HG03025 (cell line): ENCODE measurements around the gene GAMT.

Experiments used
- ATAC-seq: cut with Tn5 transposase; IDR thresholded peaks from one replicate; pipeline ENCODE4 v1.9.1; 2021; ENCODE audit warnings: mild to moderate bottlenecking, moderate library complexity; ENCODE audit not compliant: unreplicated experiment, low FRiP score

The GAMT gene

DNA sequence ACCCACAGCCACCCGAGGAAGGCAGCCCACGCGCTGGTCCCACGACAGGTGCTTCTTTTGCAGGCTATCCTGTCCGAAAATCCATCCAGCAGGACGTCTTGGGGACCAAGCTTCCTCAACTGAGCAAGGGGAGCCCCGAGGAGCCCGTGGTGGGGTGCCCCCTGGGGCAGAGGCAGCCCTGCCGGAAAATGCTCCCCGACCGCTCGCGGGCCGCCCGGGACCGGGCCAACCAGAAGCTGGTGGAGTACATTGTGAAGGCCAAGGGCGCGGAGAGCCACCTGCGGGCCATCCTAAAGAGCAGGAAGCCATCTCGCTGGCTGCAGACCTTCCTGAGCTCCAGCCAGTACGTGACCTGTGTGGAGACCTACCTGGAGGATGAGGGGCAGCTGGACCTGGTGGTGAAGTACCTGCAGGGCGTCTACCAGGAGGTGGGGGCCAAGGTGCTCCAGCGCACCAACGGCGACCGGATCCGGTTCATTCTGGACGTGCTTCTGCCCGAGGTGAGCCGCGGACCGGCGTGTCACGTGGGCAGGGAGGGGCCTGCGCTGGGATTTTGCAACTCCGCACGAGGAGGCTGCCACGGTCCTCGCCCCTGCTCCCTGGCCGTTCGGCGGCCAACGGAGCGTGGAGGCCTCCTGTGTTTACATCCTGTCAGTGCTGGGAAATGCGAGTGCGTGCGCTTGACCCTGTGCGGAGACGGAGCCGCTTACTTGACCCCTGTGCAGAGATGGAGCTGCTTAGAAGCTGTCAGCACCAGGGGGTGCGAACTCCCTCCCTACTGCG, 30.6 kb downstream of the GAMT start:
- ATAC-seq = no peak

DNA sequence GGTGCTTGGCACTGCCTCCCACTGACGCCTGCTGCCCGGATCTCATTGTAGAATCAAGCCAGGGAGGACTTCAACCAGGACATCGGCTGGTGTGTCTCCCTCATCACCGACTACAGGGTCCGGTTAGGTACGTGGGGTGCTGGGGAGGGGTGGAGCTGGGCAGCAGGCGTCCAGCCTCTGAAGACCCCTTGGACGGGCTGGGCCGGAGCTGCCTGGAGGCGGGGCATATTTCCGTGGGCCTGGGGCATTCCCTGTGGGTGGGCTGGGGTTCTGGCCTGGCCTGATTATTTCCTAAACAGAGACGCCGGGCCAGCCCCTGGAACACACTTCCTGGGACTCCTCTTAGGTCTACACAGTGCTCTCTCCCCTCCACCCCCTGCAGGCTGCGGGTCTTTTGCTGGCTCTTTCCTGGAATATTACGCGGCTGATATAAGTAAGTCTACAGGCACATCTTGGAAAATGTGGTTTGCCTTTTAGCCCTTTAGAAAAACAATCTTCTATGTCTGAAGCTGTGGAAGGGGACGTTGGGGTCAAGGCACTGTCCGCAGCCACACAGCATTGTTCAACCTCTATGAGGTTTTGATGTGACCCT, 32.0 kb downstream of the GAMT start:
- no peak for ATAC-seq

DNA sequence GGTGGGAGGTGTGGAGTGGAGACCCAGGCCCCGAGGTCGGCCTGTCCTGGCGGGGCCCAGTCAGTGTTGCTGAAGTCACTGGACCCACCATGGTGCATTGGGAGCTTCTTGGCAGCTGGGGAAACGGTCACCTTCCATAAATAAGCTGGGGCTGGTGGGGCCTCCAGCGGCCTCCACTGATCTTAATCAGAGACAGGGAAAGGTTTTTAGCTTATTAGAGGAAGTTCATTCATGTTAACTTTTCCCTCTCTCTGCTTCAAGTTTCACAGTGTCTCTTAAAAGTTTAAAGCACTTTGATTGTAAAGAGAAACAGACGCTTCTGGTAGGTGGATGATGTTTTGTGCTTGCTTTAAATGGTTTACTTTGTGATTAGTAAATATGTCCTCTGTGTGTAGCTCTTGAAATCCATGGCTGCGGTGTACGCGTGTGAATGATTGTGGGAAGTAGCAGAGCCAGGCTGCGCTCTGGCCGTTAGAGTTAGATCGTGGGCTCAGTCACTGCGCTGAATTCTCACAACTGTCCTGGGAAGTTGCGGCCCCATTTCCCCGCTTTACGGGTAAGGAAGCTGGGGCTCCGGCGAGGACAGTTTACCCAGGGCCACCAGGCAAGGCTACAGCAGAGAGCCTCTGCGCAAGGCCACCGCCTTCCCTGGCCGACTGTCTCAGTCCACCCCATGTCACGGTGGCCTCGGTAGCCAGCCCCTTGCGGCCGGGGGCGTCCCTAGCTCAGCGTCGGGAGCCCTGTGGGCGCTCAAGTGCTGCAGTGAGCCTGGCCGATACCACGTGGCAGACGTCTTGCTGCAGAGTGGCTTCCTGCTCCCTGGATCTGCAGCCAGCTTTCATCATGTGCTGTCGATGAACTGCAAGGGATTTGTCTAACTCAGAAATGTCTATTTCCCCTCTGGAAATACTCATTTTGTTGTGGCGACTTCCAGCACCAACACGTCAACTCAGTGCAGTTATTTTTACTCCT, 34.2 kb downstream of the GAMT start:
- ATAC-seq = no peak

DNA sequence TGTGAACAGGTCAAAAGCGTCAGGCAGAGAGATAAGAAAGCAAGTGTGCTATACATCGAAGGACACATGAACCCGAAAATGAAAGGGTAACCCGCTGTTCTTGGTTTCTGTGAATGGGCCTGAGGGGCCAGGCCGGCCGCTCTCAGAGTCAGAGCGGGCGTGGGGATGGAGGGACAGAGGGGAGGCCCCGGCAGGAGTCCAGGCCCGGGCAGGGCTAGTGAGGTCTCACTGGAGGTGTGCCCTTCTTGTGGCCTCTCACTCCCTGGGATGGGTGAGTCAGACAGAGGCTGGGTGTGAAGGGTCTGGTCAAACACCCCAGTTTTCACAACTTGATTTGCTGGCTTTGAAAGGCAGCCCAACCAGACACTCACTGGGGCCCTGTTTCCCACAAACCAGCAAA, 35.0 kb downstream of the GAMT start:
- ATAC-seq = no peak

DNA sequence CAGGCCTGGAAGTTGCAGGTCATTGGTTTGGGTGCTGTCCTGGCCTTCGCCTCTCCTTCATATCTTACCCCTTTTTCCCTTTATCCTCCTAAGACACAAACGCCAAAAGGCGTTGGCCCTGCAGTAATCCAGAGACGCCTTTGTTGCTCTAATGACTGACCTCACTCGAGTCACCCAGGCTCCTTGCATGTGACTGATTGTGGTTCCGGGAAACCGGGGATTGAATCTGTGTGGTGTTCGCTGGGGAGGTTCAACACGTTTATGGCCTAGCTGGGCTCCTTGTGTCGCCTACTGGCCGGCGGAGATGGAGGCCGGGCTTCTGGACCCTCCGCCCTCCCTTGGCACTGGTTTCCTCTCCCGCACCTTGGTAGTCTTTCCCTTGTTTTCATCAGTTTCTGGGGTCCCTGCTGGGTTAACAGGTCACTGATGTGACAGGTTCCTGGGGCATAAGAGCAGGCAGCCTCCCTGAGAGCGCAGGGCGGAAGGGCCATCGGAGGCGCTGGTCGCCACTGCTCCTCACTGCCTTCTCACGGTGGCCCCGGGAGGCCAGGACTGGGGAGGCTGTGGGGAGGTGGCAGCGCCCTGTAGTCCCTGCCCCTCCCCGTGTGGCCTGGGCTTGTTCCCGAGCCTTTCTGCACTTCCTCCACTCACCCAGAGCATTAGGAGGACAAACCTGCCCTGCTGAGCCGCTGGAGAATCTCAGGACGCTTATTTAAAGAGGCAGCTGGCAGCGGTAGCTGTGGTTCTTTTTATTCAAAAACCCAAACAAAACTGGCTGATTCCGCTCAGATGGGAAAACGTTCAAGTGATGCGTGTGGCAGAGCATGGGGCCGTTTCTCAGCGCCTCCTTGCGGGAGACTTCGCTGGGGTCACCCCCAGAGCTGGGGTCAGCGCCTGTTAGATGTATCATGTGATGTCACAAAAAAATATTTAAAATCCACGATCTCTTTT, 35.7 kb downstream of the GAMT start:
- no peak for ATAC-seq

DNA sequence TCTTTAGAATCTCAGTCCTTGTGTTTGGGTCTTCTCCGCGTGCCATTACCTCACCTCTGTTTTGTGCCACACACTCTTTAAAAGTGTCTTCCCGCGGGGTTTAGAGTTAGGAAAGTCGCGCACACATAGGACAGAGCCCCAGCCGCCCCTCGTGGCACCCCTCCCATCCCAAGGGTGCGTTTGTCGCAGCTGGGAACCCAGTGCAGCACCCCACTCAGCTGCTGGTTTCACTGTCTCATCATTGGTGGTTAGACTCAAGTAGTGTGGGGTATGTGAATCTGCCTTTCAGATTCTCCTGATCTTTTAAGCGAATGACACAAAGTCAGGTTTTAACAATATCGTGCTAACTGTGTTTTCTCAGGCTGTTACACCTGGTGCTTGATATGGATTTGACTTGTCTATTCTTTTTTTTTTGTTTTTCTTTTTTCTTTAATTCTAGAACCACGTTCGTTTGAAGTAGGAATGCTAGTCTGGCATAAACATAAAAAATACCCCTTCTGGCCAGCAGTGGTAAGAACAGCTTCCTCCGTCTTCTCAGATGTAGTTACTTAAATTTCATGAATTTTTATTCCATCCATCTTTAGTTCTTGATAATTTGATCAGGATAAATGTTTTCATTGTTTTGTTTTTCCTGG, 37.2 kb downstream of the GAMT start:
- ATAC-seq = no peak

DNA sequence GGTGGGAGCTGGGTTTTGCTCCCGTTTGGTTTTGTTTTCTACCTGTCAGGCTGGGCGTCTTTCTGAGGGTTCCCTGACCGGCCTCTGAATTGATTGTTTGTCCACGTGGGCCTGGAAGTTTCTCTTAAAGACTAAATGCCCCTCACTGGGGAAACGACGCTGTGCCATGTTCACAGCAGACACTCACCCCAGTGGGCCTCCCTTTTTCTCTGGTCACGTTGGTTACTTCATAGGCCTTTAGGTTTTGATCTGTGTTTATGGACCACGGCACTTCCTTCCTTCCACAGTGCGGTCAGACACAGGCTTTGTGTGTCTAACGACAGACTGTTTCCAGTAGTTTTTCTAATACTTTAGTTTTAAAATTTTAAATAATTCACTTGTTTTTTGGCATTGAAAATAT, 37.7 kb downstream of the GAMT start:
- ATAC-seq = no peak

DNA sequence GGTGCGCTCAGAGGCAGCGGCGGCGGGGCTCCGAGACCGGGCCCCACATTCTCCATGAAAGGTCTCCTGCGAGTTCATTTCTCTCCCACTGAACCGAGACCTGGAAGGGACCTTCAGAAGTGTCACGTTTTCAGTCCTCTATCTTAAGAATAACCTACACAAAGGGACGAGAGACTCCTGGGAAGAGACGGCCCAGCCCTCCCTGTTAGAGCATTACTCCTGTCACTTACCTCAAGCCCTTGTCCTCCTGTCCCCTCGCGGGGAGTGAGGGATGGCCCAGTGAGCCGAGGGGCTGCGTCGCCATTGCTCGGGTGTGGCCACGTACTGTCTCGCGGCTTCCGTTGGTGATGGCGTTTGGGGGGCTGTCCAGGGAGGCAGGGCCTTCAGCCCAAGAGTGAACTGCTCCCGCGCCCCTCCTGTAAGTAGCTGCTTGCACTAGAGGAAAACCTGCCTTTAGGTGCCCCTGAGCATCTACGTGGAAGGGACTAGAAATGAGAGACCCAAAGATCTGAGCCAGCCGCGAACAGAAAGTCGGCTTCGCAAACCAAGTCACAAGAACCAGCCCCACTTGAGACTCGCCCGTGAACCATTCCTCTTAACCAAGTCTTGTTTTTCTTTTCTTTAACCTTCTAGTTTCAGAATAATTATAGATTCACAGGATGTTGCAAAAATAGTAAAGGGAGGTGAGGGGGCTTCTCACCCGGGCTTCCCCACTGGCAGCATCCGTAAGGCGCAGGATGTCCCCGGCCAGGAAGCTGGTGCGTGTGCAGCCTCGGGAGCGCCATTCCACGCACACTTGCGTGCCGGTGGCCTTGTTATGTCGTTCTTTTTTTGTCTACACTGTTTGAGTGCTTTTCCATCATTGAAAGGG, 38.7 kb downstream of the GAMT start:
- no peak for ATAC-seq

DNA sequence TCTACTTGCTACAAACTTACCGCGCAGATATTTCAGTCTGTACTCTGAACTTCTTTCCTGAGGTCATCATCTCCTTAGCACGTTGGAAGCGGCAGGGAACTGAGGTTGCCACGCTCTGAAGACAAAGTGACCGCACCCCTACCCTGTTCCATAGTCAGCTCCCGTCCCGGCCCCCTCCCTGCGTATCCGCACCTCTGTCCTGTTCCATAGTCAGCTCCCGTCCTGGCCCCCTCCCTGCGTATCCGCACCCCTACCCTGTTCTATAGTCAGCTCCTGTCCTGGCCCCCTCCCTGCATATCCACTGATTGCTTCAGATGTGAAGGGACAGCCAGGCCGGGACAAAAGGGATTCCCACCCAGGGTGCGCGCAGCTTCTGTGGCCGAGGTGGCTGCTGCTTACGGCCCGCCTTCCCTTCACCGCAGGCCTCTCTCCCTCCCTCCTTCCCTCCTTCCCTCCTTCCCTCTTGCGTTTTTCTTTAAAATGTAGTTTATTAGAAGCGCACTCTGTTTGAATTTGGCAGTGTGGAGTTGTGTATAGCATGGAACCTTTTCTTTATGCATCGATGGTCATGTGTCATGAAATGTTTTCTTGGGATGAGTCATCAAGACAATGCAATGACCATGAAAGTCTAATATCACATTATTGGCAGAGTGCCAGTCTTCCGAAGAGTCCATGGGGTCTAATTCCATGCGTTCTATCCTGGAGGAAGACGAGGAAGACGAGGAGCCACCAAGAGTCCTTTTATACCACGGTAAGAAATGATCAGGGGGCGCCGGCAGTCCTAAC, 39.5 kb downstream of the GAMT start:
- no peak for ATAC-seq

DNA sequence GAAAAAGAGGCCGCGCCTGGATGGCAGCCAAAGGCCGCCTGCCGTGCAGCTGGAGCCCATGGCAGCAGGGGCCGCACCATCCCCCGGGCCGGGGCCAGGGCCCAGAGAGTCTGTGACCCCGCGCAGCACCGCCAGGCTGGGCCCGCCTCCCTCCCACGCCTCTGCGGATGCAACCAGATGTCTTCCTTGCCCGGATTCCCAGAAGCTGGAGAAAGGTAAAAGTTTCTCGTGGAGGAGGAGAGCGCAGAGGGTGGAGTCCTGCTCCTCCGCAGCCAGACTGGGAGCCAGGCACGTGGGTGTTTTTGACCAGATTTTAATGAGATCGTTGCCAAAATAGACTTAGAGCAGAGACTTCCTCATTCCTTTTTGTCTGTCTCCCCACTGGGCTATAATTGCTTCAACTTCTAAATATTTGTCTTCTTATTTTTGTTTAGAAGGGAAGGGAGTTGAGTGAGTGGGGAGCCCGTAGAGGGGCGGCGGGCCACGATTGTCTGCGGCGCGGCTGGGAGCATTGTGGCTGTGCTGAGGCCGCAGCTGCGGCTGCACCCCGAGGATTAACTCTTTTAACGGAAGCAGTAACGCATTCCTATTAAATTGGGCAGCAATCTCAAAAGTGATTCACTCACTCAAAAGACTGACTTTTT, 40.4 kb downstream of the GAMT start:
- no peak for ATAC-seq

DNA sequence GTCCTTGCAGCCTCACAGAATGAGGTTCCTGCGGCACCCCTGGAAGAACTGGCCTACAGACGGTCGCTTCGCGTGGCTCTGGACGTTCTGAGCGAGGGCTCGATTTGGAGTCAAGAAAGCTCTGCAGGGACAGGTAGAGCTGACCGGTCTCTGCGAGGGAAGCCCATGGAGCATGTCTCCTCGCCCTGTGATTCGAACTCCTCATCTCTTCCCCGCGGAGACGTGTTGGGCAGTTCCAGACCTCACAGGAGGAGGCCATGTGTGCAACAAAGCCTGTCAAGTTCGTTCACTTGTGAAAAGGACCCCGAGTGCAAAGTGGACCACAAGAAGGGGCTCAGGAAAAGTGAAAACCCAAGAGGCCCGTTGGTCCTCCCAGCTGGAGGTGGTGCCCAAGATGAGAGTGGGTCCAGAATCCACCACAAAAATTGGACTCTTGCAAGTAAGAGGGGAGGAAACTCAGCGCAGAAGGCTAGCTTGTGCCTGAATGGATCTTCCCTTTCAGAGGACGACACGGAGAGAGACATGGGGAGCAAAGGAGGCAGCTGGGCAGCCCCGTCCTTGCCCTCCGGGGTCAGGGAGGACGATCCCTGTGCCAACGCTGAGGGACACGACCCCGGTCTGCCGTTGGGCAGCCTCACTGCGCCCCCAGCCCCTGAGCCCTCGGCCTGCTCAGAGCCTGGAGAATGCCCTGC, 41.1 kb downstream of the GAMT start:
- ATAC-seq = no peak

DNA sequence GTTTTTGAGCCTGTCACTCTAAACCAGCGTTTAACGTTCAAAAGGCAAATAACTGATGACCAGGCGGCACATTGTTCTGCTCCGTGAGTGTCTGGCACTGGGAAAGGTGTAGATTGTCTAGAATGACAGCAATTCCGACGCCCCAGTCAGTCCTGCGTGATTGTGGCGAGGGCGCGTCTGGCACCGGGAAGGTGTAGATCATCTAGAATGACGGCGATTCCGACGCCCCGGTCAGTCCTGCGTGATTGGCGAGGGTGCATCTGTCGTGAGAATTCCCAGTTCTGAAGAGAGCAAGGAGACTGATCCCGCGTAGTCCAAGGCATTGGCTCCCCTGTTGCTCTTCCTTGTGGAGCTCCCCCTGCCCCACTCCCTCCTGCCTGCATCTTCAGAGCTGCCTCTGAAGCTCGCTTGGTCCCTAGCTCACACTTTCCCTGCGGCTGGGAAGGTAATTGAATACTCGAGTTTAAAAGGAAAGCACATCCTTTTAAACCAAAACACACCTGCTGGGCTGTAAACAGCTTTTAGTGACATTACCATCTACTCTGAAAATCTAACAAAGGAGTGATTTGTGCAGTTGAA, 43.7 kb downstream of the GAMT start:
- no peak for ATAC-seq

DNA sequence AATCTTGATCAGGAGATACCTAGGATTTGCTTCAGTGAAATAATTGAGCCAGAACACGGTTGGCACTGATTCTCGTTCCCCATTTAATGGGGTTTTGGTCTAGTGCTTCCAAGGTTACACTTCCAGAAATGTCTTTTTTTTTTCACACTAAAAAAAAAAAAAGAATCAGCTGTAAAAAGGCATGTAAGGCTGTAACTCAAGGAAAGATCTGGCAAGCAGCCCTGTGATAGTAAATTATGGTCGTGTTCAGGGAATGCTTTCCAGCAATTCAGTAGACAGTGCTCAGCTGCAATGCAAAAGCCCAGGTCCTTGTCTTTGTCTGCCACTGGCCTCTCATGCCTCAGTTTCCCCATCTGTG, 44.9 kb downstream of the GAMT start:
- ATAC-seq = no peak

DNA sequence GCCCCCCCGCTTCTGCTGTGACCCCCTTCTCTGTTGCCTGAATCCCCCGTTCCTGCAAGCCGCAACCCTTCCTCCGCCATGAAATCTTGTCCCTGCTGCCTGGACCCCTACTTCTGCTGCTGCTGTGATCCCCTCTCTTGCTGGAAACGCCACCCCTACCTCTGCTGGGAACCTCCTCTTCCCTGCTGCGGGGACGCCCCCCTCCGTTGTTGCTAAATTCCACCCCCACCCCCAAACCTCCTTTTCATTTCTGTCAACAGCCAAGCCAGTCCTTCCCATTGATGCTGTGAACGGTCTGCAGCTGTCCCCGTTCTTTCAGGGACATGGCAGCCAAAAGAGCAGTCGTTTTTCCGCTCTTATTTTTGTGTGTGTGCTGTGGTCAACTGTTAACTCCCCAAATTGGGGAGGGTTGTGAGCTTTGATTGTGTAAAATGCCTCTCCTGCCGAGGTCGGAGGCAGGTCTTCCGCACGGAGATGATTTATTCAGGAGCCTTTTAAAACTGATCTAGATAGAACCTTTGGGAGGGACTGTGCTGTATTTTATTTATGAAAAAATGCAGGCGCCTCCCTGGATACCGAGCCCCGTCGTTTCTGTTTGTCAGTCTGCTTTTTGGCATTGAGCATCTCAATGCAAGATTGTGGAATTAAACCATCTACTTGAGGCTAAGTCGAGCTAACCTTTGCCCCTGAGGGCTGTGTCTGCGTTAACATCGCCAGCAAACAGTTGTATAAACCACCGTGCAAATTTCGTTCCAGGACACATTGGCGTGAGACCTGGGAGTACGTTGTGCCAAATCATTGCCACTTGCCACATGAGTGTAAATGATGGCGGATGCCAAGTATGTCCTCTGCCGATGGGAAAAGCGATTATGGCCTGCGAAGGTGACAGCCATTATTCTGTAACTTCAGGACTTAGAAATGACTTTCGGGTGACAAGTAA, 45.5 kb downstream of the GAMT start:
- ATAC-seq = no peak

DNA sequence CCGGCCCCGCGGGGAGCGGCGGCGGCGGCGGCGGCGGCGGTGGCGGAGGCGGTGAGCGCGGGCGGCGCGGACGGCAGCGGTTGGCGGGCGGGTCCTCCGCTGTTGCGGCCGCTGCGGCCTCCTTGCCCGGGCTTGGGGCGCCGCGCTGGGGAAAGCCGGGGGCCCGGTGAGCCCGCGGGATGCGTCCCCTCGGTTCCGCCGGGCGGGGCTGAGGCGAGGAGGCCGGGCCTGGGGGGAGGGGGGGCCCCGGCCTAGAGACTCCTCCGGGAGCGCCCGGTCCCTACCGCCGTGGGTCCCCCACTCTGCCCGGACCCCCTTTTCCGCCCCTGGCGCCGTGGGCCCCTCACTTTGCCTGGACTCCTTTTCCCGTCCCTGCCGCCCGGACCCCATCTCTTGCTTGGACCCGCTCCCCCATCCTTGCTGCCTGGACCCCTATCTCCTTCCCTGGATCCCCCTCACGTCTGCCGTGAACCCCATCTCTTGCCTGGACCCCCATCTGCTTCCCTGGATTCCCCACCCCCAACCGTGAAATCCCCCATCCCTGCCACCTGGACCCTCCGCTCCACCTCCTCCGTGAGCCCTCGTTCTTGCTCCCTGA, 46.3 kb downstream of the GAMT start:
- peak; percentile 2 for ATAC-seq
